Osteocyte (in vitro differentiated cells): ENCODE measurements around the gene PRKN. TPM values are rescaled to one million over a fixed set of nuclear protein-coding genes. Genes with fewer than 3 reads are reported as not detected.

ENCODE experiments used
- DNase-seq: peaks from one replicate; pipeline ENCODE4 v3.0.0; 2021; ENCODE audit warnings: mixed read lengths; ENCODE audit not compliant: unreplicated experiment; ENCODE audit errors: extremely low spot score
- H3K27ac Mint-ChIP-seq: one replicate; pipeline ENCODE4 v1.8.0; 2021; ENCODE audit warnings: mild to moderate bottlenecking, mixed read lengths; ENCODE audit not compliant: unreplicated experiment
- H3K27me3 Mint-ChIP-seq: one replicate; pipeline ENCODE4 v1.8.0; 2021; ENCODE audit warnings: mixed read lengths; ENCODE audit not compliant: unreplicated experiment
- H3K36me3 Mint-ChIP-seq: one replicate; pipeline ENCODE4 v1.8.0; 2021; ENCODE audit warnings: mixed read lengths; ENCODE audit not compliant: unreplicated experiment
- H3K4me1 Mint-ChIP-seq: one replicate; pipeline ENCODE4 v1.8.0; 2021; ENCODE audit warnings: mixed read lengths; ENCODE audit not compliant: unreplicated experiment
- H3K4me3 Mint-ChIP-seq: one replicate; pipeline ENCODE4 v1.8.0; 2021; ENCODE audit warnings: mild to moderate bottlenecking, moderate library complexity, mixed read lengths; ENCODE audit not compliant: unreplicated experiment
- H3K9me3 Mint-ChIP-seq: one replicate; pipeline ENCODE4 v1.8.0; 2021; ENCODE audit warnings: mixed read lengths; ENCODE audit not compliant: unreplicated experiment
- total RNA-seq: library from RNA; stranded (reverse); gene quantifications from 2 replicates; pipeline ENCODE4 v1.2.1, GENCODE V29; 2021
- TF ChIP-seq, protein P1 (sequence below): fragments of 200-600 bp; sonication (generic); IDR thresholded peaks from 2 replicates; pipeline ENCODE4 v1.5.0; 2021; ENCODE audit warnings: antibody characterized with exemption, mild to moderate bottlenecking, moderate library complexity

PRKN gene
- total RNA-seq, 1 donor from 2014 or later, result 13.4 TPM

DNA sequence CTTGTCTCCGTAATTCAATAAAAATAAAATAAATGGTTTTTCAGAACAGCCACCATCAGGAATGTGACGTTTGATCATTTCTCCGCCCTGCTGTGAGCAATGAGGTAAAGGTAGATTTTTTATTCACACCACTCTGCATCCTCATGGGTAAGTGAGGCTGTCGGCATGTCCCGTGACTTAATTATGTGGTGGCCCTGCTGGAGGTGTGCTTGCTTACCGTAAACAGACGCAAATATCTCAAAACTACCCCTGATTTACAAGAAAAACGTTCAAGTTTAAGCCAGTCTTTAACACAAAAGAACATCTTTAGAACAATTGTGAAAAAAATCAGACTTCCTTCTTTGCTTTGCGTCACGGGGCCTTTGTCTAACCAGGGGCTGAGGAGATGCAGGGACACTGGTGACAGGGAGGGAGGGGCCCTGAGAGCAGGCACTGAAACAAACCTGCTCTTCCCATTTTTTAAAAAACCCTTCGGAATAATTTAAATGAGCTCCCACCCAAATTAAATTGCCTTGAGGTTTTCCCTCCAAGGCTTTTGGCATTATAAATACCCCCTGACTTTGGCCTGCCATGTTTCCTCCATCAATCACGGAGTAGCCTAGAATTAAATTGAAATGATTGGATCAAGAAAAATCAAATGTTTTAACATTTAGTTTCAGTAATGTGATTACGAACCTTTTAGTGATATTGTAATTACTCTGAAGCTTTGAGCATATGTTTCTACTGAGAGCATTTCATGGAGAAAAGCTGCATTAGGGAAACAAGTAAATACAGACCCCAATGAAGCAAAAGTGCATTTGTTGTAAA, 13.4 kb downstream of the PRKN start:
- Mint-ChIP-seq H3K27ac (no peak overlapping the region), H3K4me3 (no peak overlapping the region), H3K36me3 (peaks cover 3% of the 10 kb centered on the region), H3K9me3 (peaks cover 3% of the 10 kb centered on the region), H3K4me1 (peaks cover 3% of the 10 kb centered on the region), H3K27me3 (no peaks in the 10 kb centered on the region)
- TF ChIP-seq, protein P1, sequence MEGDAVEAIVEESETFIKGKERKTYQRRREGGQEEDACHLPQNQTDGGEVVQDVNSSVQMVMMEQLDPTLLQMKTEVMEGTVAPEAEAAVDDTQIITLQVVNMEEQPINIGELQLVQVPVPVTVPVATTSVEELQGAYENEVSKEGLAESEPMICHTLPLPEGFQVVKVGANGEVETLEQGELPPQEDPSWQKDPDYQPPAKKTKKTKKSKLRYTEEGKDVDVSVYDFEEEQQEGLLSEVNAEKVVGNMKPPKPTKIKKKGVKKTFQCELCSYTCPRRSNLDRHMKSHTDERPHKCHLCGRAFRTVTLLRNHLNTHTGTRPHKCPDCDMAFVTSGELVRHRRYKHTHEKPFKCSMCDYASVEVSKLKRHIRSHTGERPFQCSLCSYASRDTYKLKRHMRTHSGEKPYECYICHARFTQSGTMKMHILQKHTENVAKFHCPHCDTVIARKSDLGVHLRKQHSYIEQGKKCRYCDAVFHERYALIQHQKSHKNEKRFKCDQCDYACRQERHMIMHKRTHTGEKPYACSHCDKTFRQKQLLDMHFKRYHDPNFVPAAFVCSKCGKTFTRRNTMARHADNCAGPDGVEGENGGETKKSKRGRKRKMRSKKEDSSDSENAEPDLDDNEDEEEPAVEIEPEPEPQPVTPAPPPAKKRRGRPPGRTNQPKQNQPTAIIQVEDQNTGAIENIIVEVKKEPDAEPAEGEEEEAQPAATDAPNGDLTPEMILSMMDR, result no peak
- no peak for DNase-seq

GRCh38 chr6:162712694-162713093, 14.9 kb downstream of the PRKN start:
- Mint-ChIP-seq H3K4me3 (no peak overlapping the region), H3K27me3 (no peaks in the 10 kb centered on the region), H3K4me1 (no peaks in the 10 kb centered on the region), H3K36me3 (peaks cover 3% of the 10 kb centered on the region), H3K27ac (no peak overlapping the region), H3K9me3 (no peaks in the 10 kb centered on the region)
- DNase-seq, result no peak
- TF ChIP-seq, protein P1, result no peak

DNA sequence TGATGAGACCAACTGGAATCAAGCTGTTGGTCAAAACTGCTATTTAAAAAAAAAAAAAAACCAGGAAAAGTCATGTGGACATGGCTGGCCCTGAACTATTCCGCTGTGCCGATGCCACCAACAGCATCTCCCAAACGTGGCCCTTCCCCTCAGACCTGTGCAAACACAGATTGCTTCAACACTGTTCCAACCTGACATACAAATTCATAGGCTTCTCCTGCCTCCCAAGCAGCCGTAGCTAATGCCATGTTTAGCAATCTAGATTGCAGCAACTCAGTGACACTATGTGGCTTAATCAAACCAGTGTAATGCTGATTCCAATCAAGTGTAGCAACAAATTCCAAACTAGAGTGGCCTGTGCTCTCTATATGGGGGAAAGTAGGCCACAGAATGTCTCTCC, 16.2 kb downstream of the PRKN start:
- Mint-ChIP-seq H3K9me3 (no peaks in the 10 kb centered on the region), H3K27me3 (no peaks in the 10 kb centered on the region), H3K4me3 (no peak overlapping the region), H3K27ac (no peak overlapping the region), H3K36me3 (peaks cover 3% of the 10 kb centered on the region), H3K4me1 (no peaks in the 10 kb centered on the region)
- TF ChIP-seq, protein P1, result no peak
- DNase-seq, result no peak

DNA sequence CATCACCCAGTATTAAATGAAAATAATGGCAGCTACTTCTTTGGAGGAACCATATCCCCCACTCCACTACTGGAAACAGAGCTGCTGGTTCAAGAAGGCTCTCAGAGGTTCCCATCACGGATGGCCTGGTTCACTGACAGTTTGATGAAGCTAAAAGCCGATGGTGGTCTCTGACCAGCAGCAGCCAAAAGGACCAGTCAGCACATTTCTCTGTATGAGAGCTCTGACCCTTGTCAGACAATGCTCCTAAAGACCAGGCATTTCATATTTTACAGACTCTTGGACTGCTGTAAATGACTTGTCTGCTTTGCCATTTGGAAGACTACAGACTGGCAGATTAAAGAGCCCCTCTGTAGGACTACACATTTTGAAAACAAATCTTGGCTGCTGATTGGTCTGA, 16.6 kb downstream of the PRKN start:
- peaks cover 3% of the 10 kb centered on the region for H3K36me3 Mint-ChIP-seq
- DNase-seq, result no peak
- H3K4me1 Mint-ChIP-seq, result no peaks in the 10 kb centered on the region
- H3K9me3 Mint-ChIP-seq, result no peaks in the 10 kb centered on the region
- TF ChIP-seq, protein P1, result no peak
- no peak overlapping the region for H3K27ac Mint-ChIP-seq
- no peaks in the 10 kb centered on the region for H3K27me3 Mint-ChIP-seq
- H3K4me3 Mint-ChIP-seq, result no peak overlapping the region

DNA sequence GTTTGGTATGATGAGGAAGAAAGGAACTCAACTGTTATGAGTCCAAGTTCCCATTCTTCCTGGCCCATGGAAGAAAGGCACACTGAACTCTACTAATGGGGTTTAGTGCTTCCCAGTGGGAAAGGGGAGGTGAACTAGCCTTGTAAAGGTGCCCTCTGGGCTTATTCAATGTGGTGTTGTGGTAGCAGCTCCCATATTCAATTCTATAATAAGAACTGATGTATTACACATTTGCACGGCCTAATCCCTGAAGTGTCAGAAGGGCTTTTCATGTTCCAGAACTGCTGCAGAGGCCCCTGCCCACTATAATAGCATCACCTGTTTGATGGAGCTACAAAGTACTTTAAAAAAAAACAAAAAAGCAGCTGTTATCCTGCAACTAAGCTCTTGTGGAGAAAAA, 17.1 kb downstream of the PRKN start:
- H3K27ac Mint-ChIP-seq, result no peak overlapping the region
- no peaks in the 10 kb centered on the region for H3K9me3 Mint-ChIP-seq
- H3K27me3 Mint-ChIP-seq, result no peaks in the 10 kb centered on the region
- no peaks in the 10 kb centered on the region for H3K4me1 Mint-ChIP-seq
- peaks cover 3% of the 10 kb centered on the region for H3K36me3 Mint-ChIP-seq
- TF ChIP-seq, protein P1, result no peak
- DNase-seq, result no peak
- H3K4me3 Mint-ChIP-seq, result no peak overlapping the region
